Measurements from ENCODE around the gene NIN.

- TF ChIP-seq CTCF (conservative IDR thresholded peaks at IDR 0.05), result no peak
- no peak for TF ChIP-seq EZH2 (IDR thresholded peaks at IDR 0.05; ENCODE audit: low read depth)
These were observed 4.3 kb downstream of the NIN start for GRCh38 chr14:50826681-50827080.
